Iris pigment epithelial cell (primary cell): Measurements from ENCODE around the gene KAT7.
A peak's percentile ranks its signal among the peaks of the same experiment; 100 is the strongest.

Experiments
- DNase-seq: peaks from one replicate; pipeline ENCODE4 v3.0.0-alpha.2; 2011; ENCODE audit warnings: low read depth

The KAT7 gene

DNA sequence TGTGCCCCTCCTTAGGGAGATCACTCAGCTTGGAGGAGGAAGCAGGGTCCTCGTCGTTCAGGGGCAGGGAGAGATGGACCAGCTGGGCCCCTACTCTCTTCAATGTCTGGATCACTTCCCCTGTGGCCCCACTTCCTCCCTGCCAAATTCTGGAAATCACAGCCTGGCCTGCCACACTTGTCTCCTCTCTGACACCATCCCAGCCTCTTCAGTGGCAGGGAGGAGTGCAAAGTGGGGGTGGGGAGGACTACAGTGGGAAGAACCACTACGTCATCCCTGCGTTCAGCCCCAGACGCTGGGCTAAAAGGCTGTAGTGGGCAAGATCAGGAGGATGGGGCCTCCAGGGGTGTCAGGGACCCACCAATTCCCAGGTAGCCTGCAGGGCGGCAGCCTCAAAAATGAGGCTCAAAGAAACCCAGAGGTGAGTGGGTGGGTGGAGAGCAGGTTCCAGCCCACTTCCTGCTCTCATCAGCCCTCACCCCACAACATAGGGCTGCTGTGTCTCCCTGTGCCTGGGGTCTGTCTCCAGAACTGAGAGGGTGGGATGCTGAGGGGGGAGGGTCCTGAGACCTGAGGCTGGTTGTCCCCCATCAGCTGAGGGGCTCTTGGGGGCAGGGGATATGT, 84.4 kb downstream of the KAT7 start:
- no peak for DNase-seq

DNA sequence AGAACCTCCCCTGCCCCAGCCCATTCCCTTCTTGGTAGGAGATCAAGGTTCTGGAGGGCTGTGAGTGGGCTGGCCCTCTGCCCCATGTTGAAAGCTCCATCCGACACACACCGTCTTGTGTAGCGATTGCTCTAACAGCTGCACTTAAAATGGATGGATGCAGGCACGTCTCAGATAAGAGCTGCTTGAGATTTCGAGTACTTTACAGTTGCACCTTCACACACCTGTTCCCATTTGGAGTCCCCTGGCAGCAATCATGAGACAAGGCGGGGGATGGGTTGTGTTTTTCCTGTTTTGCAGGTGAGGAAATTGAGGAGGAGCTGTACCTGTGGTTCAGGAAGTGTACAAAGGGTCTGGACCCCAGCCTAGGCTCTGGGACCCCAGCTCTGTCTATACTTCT, 85.0 kb downstream of the KAT7 start:
- no peak for DNase-seq

DNA sequence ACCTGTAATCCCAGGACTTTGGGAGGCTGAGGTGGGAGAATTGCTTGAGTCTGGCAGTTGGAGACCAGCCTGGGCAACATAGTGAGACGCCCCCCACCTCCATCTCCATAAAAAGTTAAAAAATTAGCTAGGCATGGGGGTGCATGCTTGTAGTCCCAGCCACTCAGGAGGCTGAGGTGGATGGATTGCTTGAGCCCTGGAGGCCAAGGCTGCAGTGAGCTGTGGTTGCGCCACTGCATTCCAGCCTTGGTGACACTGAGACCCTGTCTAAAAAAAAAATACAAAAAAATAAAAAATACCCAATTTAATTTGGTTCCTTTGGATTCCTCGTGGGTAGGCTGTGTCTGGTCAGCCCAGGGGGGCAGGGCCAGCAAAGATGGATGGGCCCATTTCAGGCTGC, 85.4 kb downstream of the KAT7 start:
- DNase-seq = no peak

DNA sequence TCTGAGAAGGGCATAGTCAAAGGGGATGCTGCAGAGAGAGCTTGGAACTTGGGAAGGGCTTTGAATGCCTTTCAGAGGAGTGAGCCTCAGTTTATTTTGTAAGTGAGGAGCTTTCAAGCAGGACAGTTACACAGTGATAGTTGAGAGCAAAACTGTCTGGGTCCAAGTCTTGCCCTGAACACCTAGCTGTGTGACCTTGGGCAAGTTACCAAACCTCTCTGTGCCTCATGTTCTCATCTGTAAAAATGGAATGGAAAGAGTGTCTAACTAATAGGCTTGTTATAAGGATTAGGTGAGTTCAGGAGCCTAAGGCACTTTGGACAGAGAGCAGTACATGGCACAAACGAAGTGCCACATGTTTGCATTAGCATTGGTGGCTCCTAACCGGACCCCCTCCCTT, 86.4 kb downstream of the KAT7 start:
- no peak for DNase-seq

DNA sequence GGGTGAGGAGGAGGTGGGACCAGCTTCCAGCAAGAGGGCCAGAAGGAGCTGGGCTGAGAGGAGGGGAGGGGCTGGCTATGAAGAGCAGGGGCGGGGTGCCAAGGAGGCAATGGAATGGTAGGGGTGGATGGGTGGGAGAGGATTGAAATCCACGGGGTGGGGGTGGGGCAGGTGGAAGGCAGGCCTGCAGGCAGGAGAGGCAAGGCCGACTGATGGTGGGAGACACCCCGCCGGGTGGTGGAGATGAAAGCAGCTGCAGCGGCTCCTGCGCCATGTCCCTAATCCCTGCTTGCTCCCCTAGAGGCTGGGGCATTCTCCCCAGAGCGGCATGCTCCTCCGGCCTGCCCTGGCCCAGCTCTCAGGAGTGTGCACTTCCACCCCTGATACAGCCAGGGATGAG, 87.2 kb downstream of the KAT7 start:
- no peak for DNase-seq

DNA sequence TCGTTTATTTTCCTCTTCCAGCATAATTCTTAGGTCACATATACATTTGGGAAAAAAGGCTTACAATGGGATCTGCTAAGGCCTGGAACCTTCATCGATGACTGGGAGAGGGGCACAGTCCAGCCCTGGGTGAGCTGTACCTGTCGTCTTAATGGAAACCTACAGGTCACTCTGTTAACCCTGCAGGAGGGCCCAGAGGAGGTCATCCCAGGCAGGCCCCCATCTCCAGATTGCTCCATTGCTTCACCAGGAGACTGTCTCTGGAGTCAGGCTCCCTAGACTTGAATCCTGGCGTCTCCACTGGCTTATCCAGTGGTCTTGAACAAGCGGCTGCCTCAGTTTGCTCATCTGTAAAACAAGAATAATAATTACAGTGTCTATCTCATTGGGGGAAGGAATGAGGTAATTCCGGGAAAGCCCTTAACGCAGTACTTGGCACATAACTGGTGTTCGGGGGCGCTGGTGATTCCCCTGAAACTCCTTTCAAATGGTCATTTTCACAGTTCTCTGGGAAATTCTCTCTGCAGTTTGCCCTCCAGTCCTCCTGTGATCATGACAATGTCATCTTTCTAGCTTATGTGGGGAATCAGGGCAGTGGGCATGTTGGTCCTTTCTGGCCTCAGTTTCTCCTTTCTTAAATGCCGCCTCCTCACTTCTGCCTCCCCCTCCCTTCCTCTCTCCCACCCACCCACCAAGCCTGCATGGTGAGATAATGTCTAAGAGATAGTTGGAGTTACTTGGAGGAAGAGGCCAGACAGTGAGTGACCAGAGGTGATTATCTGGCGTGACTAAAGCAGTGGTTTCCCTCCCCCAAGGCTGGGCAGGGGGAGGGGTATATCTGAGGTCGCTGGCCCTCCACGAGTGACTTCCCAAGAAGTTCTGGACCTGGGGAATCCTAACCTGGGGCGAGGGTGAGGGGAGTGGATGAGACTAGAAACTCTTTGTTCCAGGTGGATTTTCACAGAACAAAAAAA, 90.7 kb downstream of the KAT7 start:
- no peak for DNase-seq

DNA sequence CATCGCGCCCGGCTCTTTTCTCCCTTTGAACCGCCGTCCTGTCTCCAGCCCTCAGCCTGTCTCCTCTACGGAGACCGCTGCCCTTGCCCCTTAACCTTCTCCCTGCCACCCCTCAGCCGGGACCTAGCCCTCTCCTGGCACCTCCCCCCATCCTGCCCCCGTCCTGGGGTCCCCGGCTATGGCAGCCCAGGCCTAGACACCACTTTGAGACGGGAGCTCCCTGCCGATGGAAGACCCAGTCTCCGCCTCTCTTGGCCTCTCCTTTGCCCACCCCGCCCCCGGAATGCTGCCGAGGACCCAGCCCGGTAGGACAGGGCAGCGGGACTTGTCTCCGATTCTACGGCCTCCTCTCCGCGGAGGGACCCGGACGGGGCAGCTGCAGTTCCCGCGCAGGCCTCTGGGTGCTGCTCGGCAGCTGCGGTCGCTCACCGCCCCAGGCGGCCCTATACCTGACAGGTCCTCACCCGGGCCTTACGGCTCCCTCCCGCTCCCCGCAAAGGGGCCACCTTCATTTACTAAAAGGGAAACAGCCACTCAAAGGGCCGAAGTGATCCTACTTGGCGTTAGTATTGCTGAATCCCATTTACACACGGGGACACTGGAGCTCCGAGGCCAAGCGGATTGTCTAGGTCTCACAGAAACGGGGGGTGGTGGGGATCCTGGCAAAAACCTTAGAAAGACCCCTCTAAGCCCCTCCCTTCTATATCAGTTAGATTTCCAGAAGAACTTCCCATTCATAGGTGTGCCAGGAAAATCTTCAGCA, 92.0 kb downstream of the KAT7 start:
- DNase-seq = peak; percentile 57

DNA sequence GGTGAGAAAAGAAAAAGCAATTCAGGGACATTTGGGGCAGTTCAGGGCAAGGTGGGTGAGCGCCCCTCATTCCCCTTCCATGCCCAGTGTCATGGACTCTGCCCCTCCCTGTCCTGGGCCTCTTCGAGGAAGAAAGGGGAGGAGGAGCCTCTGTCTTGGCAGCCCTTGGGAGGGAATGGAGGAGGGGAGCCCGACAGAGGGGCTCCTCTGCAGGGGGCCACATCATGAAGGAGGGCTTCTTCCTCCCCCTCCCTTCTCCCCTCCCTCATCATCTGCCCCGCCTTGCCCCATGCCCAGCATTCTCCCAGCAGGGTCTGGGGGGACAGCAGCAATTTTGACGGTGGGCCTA, 92.5 kb downstream of the KAT7 start:
- no peak for DNase-seq

DNA sequence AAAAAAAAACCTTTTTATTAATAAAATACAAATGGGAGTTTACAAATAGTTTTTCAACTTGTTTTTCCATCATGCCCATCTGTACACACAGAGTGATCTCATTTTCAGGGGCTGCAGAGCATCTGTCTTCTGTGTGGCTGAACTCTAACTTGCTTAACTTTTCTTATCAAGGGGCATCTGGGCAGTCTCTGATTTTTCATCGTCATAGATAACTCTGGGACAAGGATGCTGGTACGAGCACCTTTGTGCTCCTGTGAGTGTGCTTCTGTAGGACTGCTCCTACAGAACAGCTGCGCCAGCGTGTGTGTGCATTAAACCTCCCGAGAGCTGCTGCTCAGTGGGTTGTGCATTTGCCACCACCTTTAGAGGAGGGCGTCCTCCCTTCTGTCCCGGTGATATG, 94.0 kb downstream of the KAT7 start:
- DNase-seq = no peak
